Stomach (tissue), 4 donors: Measurements from ENCODE around the gene POU2AF1.

Experiments used
- CTCF ChIP-seq, 7 experiments: fragments of 450-650 bp in 4 of 7; fragments of 200-600 bp in 3 of 7; sonication (generic) in 3 of 7; IDR thresholded peaks; one replicate each; pipeline ENCODE4 v1.5.1; 2016 to 2019; ENCODE audit warnings: antibody characterized with exemption in 7 of 7, control low read depth in 2 of 7, mild to moderate bottlenecking in 1 of 7
- EP300 ChIP-seq: sonication (generic); formaldehyde crosslinking; IDR thresholded peaks from one replicate; pipeline ENCODE4 v1.6.1; 2017; ENCODE audit warnings: antibody characterized with exemption
- POLR2A ChIP-seq, 4 donors: fragments of 450-650 bp; IDR thresholded peaks; one replicate each; pipeline ENCODE4 v1.6.1; 2016; ENCODE audit warnings: antibody characterized with exemption in 4 of 4, control low read depth in 2 of 4, mild to moderate bottlenecking in 1 of 4, moderate library complexity in 1 of 4

- TF ChIP-seq CTCF (IDR thresholded peaks at IDR 0.05): no peak
- no peak for TF ChIP-seq EP300
- TF ChIP-seq POLR2A (IDR thresholded peaks at IDR 0.05): no peak
These were observed 594 bp upstream of the POU2AF1 start for GRCh38 chr11:111379602-111380136.
